Erythroblast (primary cell): Measurements from ENCODE around the gene HEBP2.

Experiments used
- GATA1 ChIP-seq: IDR thresholded peaks from 2 replicates; pipeline ENCODE4 v1.6.1; 2011; ENCODE audit warnings: low read depth, mild to moderate bottlenecking, control low read depth, low read length, moderate library complexity
- POLR2A ChIP-seq: IDR thresholded peaks from 2 replicates; pipeline ENCODE4 v1.6.1; 2011; ENCODE audit warnings: mild to moderate bottlenecking, low read length

- TF ChIP-seq POLR2A (no peak), GATA1 (no peak)
Observed at GRCh38 chr6:138374230-138374629, 29.8 kb upstream of the HEBP2 start.
